Colonic mucosa (tissue), 4 donors: ENCODE results near the gene DEGS1. TPM values are rescaled to one million over a fixed set of nuclear protein-coding genes. Genes with fewer than 3 reads are reported as not detected.

Source experiments
- DNase-seq: peaks from one replicate; pipeline ENCODE4 v3.0.0-alpha.2; 2020
- H3K27ac ChIP-seq: fragments of 200-600 bp; one replicate; pipeline ENCODE4 v1.8.0; 2021
- H3K27me3 ChIP-seq: fragments of 200-600 bp; one replicate; pipeline ENCODE4 v1.8.0; 2021
- H3K36me3 ChIP-seq: fragments of 200-600 bp; one replicate; pipeline ENCODE4 v1.8.0; 2021
- H3K4me1 ChIP-seq: fragments of 200-600 bp; one replicate; pipeline ENCODE4 v1.8.0; 2021; ENCODE audit warnings: mild to moderate bottlenecking
- H3K4me3 ChIP-seq: fragments of 200-600 bp; one replicate; pipeline ENCODE4 v1.8.0; 2021
- H3K9ac ChIP-seq, 2 donors: one replicate each; pipeline ENCODE4 v1.7.0; 2013; ENCODE audit warnings: control low read depth in 2 of 2, low read depth in 2 of 2, low read length in 2 of 2
- H3K9me3 ChIP-seq: fragments of 200-600 bp; one replicate; pipeline ENCODE4 v1.8.0; 2021
- CTCF ChIP-seq: fragments of 200-600 bp; IDR thresholded peaks from one replicate; pipeline ENCODE4 v1.8.0; 2022; ENCODE audit warnings: antibody characterized with exemption, mild to moderate bottlenecking
- intact Hi-C: fragments of 100-400 bp; cut with DNase I; formaldehyde crosslinking; loops from one replicate; pipeline ENCODE4 v1.14.1; 2022
- total RNA-seq, 2 donors: library from RNA; stranded (reverse); fragmentation: NEBNext Ultra II Directional in 1 of 2; extraction: Animal tissue kit (Norgen Biotek cat#: 25700) in 1 of 2; gene quantifications; one replicate each; pipeline ENCODE4 v1.2.1, GENCODE V29; 2021
- donor health status: healthy.
- donor health status: DM: no; HTN: no; CAD: no.
- donor health status: DM: no; HTN: no; CAD: no.

Gene DEGS1
- total RNA-seq, 2 donors from 2014 or later = 13.3 to 36.8 TPM

DNA sequence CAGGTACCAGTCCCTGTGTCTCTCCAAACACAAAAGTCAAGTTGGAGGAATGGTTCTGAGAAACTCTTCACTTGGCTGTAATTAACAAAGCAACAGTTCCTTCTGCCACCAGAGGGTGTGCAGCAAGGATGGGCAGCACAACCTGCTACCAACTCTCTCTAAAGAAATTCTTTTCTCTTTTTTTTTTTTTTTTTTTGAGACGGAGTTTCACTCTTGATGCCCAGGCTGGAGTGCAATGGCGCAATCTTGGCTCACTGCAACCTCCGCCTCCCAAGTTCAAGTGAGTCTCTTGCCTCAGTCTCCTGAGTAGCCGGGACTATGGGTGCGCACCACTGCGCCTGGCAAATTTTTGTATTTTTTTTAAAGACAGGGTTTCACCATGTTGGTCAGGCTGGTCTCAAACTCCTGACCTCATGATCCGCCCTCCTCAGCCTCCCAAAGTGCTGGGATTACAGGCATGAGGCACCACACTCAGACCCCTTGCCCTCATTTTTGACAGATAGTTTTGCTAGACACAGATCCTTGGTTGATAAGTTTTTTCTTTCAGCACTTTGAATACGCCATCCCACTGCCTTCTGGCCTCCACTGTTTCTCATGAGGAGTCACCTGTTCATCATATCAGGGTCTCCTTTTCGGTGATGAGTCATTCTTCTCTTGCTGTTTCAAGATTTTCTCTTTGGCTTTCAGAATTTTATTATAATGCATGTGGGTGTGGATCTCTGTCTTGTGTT is 12.1 kb upstream of the DEGS1 start:
- TF ChIP-seq CTCF = no peak
- Histone ChIP-seq H3K9me3 (no peaks in the 10 kb centered on the region), H3K36me3 (no peaks in the 10 kb centered on the region), H3K4me1 (peaks cover 4% of the 10 kb centered on the region), H3K27me3 (no peaks in the 10 kb centered on the region), H3K4me3 (no peak overlapping the region), H3K9ac (no peak overlapping the region), H3K27ac (no peak overlapping the region)
- intact Hi-C loops = loop anchor here (10.0 kb wide), 1 partner anchor 164 kb away; the partner anchor contains the start of gene NVL
- DNase-seq = no peak

- no peak for TF ChIP-seq CTCF
- peaks cover 4% of the 10 kb centered on the region for H3K4me1 ChIP-seq
- intact Hi-C loops = loop anchor here (10.0 kb wide), 1 partner anchor 163 kb away; the partner anchor contains the start of gene NVL
Observed at GRCh38 chr1:224172229-224172628, 10.8 kb upstream of the DEGS1 start.

GRCh38 chr1:224173523-224173922 is 9.5 kb upstream of the DEGS1 start:
- intact Hi-C loops = loop anchor here (10.0 kb wide), 1 partner anchor 161 kb away; the partner anchor contains the start of gene NVL
- no peak overlapping the region for H3K27ac ChIP-seq
- no peak overlapping the region for H3K4me3 ChIP-seq
- H3K36me3 ChIP-seq = no peaks in the 10 kb centered on the region
- no peak overlapping the region for H3K9ac ChIP-seq
- DNase-seq = no peak
- no peaks in the 10 kb centered on the region for H3K9me3 ChIP-seq
- H3K27me3 ChIP-seq = no peaks in the 10 kb centered on the region
- no peak for TF ChIP-seq CTCF
- peaks cover 2% of the 10 kb centered on the region for H3K4me1 ChIP-seq

More at GRCh38 chr1:224172229-224172628, 10.8 kb upstream of the DEGS1 start:
- Histone ChIP-seq H3K27ac (no peak overlapping the region), H3K27me3 (no peaks in the 10 kb centered on the region), H3K4me3 (no peak overlapping the region), H3K9me3 (no peaks in the 10 kb centered on the region), H3K36me3 (no peaks in the 10 kb centered on the region), H3K9ac (no peak overlapping the region)
- no peak for DNase-seq

GRCh38 chr1:224175617-224176016 is 7.4 kb upstream of the DEGS1 start:
- no peak overlapping the region for H3K4me3 ChIP-seq
- no peak overlapping the region for H3K9ac ChIP-seq
- H3K36me3 ChIP-seq = no peaks in the 10 kb centered on the region
- no peak for DNase-seq
- intact Hi-C loops = loop anchor here (10.0 kb wide), 1 partner anchor 159 kb away; the partner anchor contains the start of gene NVL
- H3K4me1 ChIP-seq = no peaks in the 10 kb centered on the region
- H3K27me3 ChIP-seq = no peaks in the 10 kb centered on the region
- TF ChIP-seq CTCF = no peak
- no peaks in the 10 kb centered on the region for H3K9me3 ChIP-seq
- H3K27ac ChIP-seq = no peak overlapping the region

GRCh38 chr1:224177356-224177999 is 5.6 kb upstream of the DEGS1 start:
- H3K4me3 ChIP-seq = no peak overlapping the region
- intact Hi-C loops = loop anchor here (10.0 kb wide), 1 partner anchor 157 kb away; the partner anchor contains the start of gene NVL
- DNase-seq = no peak
- H3K9me3 ChIP-seq = no peaks in the 10 kb centered on the region
- H3K4me1 ChIP-seq = peaks cover 5% of the 10 kb centered on the region
- no peak overlapping the region for H3K9ac ChIP-seq
- no peak overlapping the region for H3K27ac ChIP-seq
- no peak for TF ChIP-seq CTCF
- no peaks in the 10 kb centered on the region for H3K36me3 ChIP-seq
- H3K27me3 ChIP-seq = no peaks in the 10 kb centered on the region
